HepG2 (cell line): Measurements from ENCODE around the gene ANO2. TPM values are rescaled to one million over a fixed set of nuclear protein-coding genes. Genes with fewer than 3 reads are reported as not detected.

Experiments
- ATAC-seq: fragments of 200-7000 bp; cut with Tn5 transposase; 3 replicates; pipeline ENCODE4 v1.9.1; 2020; ENCODE audit warnings: mild to moderate bottlenecking, moderate library complexity
- BruUV-seq: library from RNA; stranded (reverse); fragments of 400-500 nt; replicated peaks from 2 replicates; lab custom pipeline; 2021; lab: Mats Ljungman, UMichigan
- CTCF ChIA-PET: fragments of 300-600 bp; formaldehyde crosslinking; extraction: SDS; loops from one replicate; lab custom pipeline; 2021; ENCODE audit warnings: low total read pairs, inconsistent platforms, low intra/inter-chr PET ratio; lab: Yijun Ruan, JAX
- POLR2A ChIA-PET: fragments of 350-600 bp; sonication (Branson Sonifier 250); formaldehyde crosslinking; loops from one replicate; lab custom pipeline; 2020; ENCODE audit warnings: antibody characterized with exemption, inconsistent platforms; lab: Yijun Ruan, JAX
- DNase-seq: peaks from one replicate; pipeline ENCODE4 v3.0.0-alpha.2; 2015; ENCODE audit warnings: low spot score
- FAIRE-seq: peaks from 3 replicates; lab custom pipeline; 2011; peaks lifted over from hg19 to GRCh38; lab: Jason Lieb, UNC
- H2AFZ ChIP-seq: one replicate; pipeline ENCODE4 v1.6.1; 2011; ENCODE audit warnings: low read length, inconsistent platforms
- H3K27ac ChIP-seq: fragments of 300-600 bp; 3 replicates; pipeline ENCODE4 v1.8.0; 2011; ENCODE audit warnings: mixed run types, mild to moderate bottlenecking, mixed read lengths, low read length, inconsistent platforms; ENCODE audit not compliant: insufficient read depth; ENCODE audit errors: extremely low read length
- H3K27me3 ChIP-seq, 2 experiments: fragments of 200-600 bp in 1 of 2; 2 replicates in 1 of 2; 3 replicates in 1 of 2; pipeline versions ENCODE4 v1.6.0 to v1.8.0; 2011; ENCODE audit warnings: low read length in 2 of 2, mild to moderate bottlenecking in 2 of 2, moderate library complexity in 2 of 2, inconsistent platforms in 1 of 2; ENCODE audit not compliant: insufficient read depth in 2 of 2, control insufficient read depth in 1 of 2
- H3K36me3 ChIP-seq, 2 experiments: fragments of 200-600 bp in 1 of 2; replicated peaks in 1 of 2; 2 replicates in 1 of 2; 3 replicates in 1 of 2; pipeline versions ENCODE4 v1.5.1 to v1.8.0; 2011; ENCODE audit warnings: low read length in 2 of 2, inconsistent platforms in 1 of 2; ENCODE audit not compliant: insufficient read depth in 2 of 2, control insufficient read depth in 1 of 2
- H3K4me1 ChIP-seq: 2 replicates; pipeline ENCODE4 v1.5.1; 2012; ENCODE audit warnings: low read length, inconsistent platforms; ENCODE audit not compliant: insufficient read depth
- H3K4me2 ChIP-seq: 2 replicates; pipeline ENCODE4 v1.6.0; 2011; ENCODE audit warnings: low read depth, low read length, inconsistent platforms
- H3K4me3 ChIP-seq, 3 experiments: fragments of 200-600 bp in 1 of 3; sonication (generic), shearing (Covaris generic) in 1 of 3; replicated peaks in 1 of 3; 2 replicates each; pipeline ENCODE4 v1.5.1; 2011 to 2016; ENCODE audit warnings: low read length in 3 of 3, inconsistent platforms in 2 of 3, low read depth in 2 of 3, mild to moderate bottlenecking in 2 of 3, control low read depth in 1 of 3, mixed read lengths in 1 of 3; ENCODE audit not compliant: insufficient read depth in 1 of 3
- H3K79me2 ChIP-seq: one replicate; pipeline ENCODE4 v1.6.1; 2011; ENCODE audit warnings: low read length, inconsistent platforms; ENCODE audit not compliant: insufficient read depth
- H3K9ac ChIP-seq: 2 replicates; pipeline ENCODE4 v1.6.0; 2011; ENCODE audit warnings: mild to moderate bottlenecking, low read depth, low read length, inconsistent platforms; ENCODE audit not compliant: insufficient read depth
- H3K9me3 ChIP-seq: 2 replicates; pipeline ENCODE4 v1.5.1; 2012; ENCODE audit warnings: mild to moderate bottlenecking, low read length
- H4K20me1 ChIP-seq: 2 replicates; pipeline ENCODE4 v1.6.0; 2011; ENCODE audit warnings: inconsistent platforms, mild to moderate bottlenecking, low read length, moderate library complexity; ENCODE audit not compliant: insufficient read depth
- ARNT ChIP-seq: fragments of 450-650 bp; IDR thresholded peaks from 2 replicates; pipeline ENCODE4 v1.6.1; 2017
- ATF1 ChIP-seq: IDR thresholded peaks from 2 replicates; pipeline ENCODE4 v1.6.1; 2016; ENCODE audit warnings: mild to moderate bottlenecking, control low read depth
- ATF6 ChIP-seq: sonication (generic); formaldehyde crosslinking; conservative IDR thresholded peaks from 2 replicates; pipeline ENCODE4 v1.4.0; 2020; ENCODE audit warnings: missing genetic modification reagents
- CHD2 ChIP-seq: IDR thresholded peaks from 2 replicates; pipeline ENCODE4 v1.6.1; 2011; ENCODE audit warnings: low read depth, low read length, improper control_type of control experiment
- EZH2 ChIP-seq: conservative IDR thresholded peaks from 2 replicates; pipeline ENCODE4 v1.6.1; 2012; ENCODE audit warnings: mild to moderate bottlenecking, low read depth, low read length, moderate library complexity
- GZF1 ChIP-seq: sonication (generic); formaldehyde crosslinking; IDR thresholded peaks from 2 replicates; pipeline ENCODE4 v1.5.1; 2020; ENCODE audit warnings: mild to moderate bottlenecking, missing genetic modification reagents
- HNRNPUL1 ChIP-seq: fragments of 200-400 bp; formaldehyde crosslinking; IDR thresholded peaks from 2 replicates; pipeline ENCODE4 v1.6.1; 2017; ENCODE audit warnings: low read depth, mild to moderate bottlenecking, low read length, moderate library complexity
- RFXANK ChIP-seq: IDR thresholded peaks from 2 replicates; pipeline ENCODE4 v1.6.1; 2016
- SALL2 ChIP-seq: sonication (generic); formaldehyde crosslinking; IDR thresholded peaks from 2 replicates; pipeline ENCODE4 v1.8.1; 2023; ENCODE audit warnings: mild to moderate bottlenecking, missing genetic modification reagents, inconsistent platforms
- SIN3B ChIP-seq: fragments of 150-350 bp; IDR thresholded peaks from 2 replicates; pipeline ENCODE4 v1.6.1; 2014; ENCODE audit warnings: low read length
- SRSF1 ChIP-seq: fragments of 200-400 bp; formaldehyde crosslinking; optimal IDR thresholded peaks from 2 replicates; pipeline ENCODE3; 2017; ENCODE audit warnings: mild to moderate bottlenecking, low read depth, low read length, moderate library complexity
- SRSF9 ChIP-seq: fragments of 200-400 bp; formaldehyde crosslinking; IDR thresholded peaks from 2 replicates; pipeline ENCODE4 v1.6.1; 2018; ENCODE audit warnings: borderline replicate concordance, mild to moderate bottlenecking, low read depth, low read length; ENCODE audit not compliant: insufficient read depth, poor library complexity, severe bottlenecking
- ZFY ChIP-seq: sonication (generic); formaldehyde crosslinking; IDR thresholded peaks from 2 replicates; pipeline ENCODE4 v1.4.0; 2020; ENCODE audit warnings: missing genetic modification reagents
- ZNF34 ChIP-seq: sonication (generic); formaldehyde crosslinking; IDR thresholded peaks from 2 replicates; pipeline ENCODE4 v1.4.0; 2020; ENCODE audit warnings: mild to moderate bottlenecking, missing genetic modification reagents, borderline replicate concordance
- ZNF567 ChIP-seq: sonication (generic); formaldehyde crosslinking; IDR thresholded peaks from 2 replicates; pipeline ENCODE4 v1.8.1; 2023; ENCODE audit warnings: mild to moderate bottlenecking, missing genetic modification reagents, borderline replicate concordance
- ZNF605 ChIP-seq: sonication (generic); formaldehyde crosslinking; IDR thresholded peaks from 2 replicates; pipeline ENCODE4 v1.8.0; 2022; ENCODE audit warnings: mild to moderate bottlenecking, missing genetic modification reagents
- ZNF766 ChIP-seq: sonication (generic); formaldehyde crosslinking; IDR thresholded peaks from 2 replicates; pipeline ENCODE4 v1.5.0; 2020; ENCODE audit warnings: missing genetic modification reagents, borderline replicate concordance
- WGBS: methylation state at CpG from one replicate; pipeline ENCODE4 v1.1.6; 2017; ENCODE audit warnings: low lambda C conversion rate; 5-methylcytosine and 5-hydroxymethylcytosine counted together
- in situ Hi-C: cut with HindIII; loops from 2 replicates; pipeline ENCODE4 v1.10.0; 2017; ENCODE audit warnings: low pct_unique_long_range_greater_than_20kb; ENCODE audit not compliant: extremely low pct_ligation_motif_present
- intact Hi-C: fragments of 100-400 bp; cut with micrococcal nuclease; formaldehyde crosslinking; loops from one replicate; pipeline ENCODE4 v1.10.0; 2022; ENCODE audit not compliant: unreplicated experiment
- polyA plus RNA-seq, 8 experiments: library from polyadenylated mRNA; depleted of rRNA in 3 of 8; stranded (reverse) in 7 of 8; unstranded in 1 of 8; fragments of >200 nt; fragmentation: Illumina TruSeq in 4 of 8; extraction: Trizol in 4 of 8; gene quantifications; 2 replicates each; pipeline versions ENCODE4 v1.2.1 to v1.2.3, GENCODE V29; 2011 to 2016; ENCODE audit warnings: low read depth in 4 of 8, missing spikeins in 1 of 8, mixed read lengths in 1 of 8; ENCODE audit not compliant: insufficient read depth in 1 of 8
- total RNA-seq, 5 experiments: library from RNA; depleted of rRNA; stranded (reverse); fragments of >200 nt; fragmentation: Illumina TruSeq; extraction: Trizol; gene quantifications; 2 replicates each; pipeline ENCODE4 v1.2.3, GENCODE V29; 2016; ENCODE audit warnings: low read depth in 1 of 5
- TF ChIP-seq, protein P1 (sequence below): sonication (generic); formaldehyde crosslinking; IDR thresholded peaks from 2 replicates; pipeline ENCODE4 v1.8.0; 2022; ENCODE audit warnings: mild to moderate bottlenecking, missing genetic modification reagents, borderline replicate concordance

Gene ANO2
- total and polyA plus RNA-seq, 2 of the 13 experiments (the other 11 are each of a cell fraction or from before 2014, with no cell fraction given), result 0.18 TPM; not detected in 1

GRCh38 chr12:5944688-5945070 is 380 bp downstream of the ANO2 start:
- POLR2A ChIA-PET, result no interaction called here
- FAIRE-seq, result no peak
- H3K27ac ChIP-seq, result no peak overlapping the region
- no peaks in the 10 kb centered on the region for H3K36me3 ChIP-seq
- no peaks in the 10 kb centered on the region for H4K20me1 ChIP-seq
- no peak overlapping the region for H3K9ac ChIP-seq
- DNase-seq, result no peak
- no peaks in the 10 kb centered on the region for H3K9me3 ChIP-seq
- H2AFZ ChIP-seq, result no peak overlapping the region
- peak overlapping the region; percentile 45; the same call in 1 of the 2 replicates for H3K4me2 ChIP-seq
- peak overlapping the region in 1 of 3 experiments; percentile 38; a peak in 1 of 6 replicates for H3K4me3 ChIP-seq
- in situ Hi-C loops, result no loop called here
- no peak for ATAC-seq
- peaks cover 2 to 39% of the 10 kb centered on the region in 2 experiments; a peak in 4 of 5 replicates for H3K27me3 ChIP-seq
- TF ChIP-seq EZH2 (0 out of 2 replicates have a peak, but pooled peaks have one; percentile 5), ZNF567 (CRISPR knock-in tag) (no peak)
- TF ChIP-seq, all 625 proteins: peak for 1
- H3K4me1 ChIP-seq, result no peaks in the 10 kb centered on the region
- H3K79me2 ChIP-seq, result no peaks in the 10 kb centered on the region
- CTCF ChIA-PET, result no interaction called here
- intact Hi-C loops, result no loop called here
- no TSS peak for BruUV-seq
- WGBS, result 8% methylated on average over 10 of the region's 12 CpGs

- intact Hi-C loops, result no loop called here
- no peak for FAIRE-seq
- ATAC-seq, result no peak
- Histone ChIP-seq H3K4me3 (no peak overlapping the region), H2AFZ (no peak overlapping the region), H3K36me3 (no peaks in the 10 kb centered on the region), H3K9me3 (no peaks in the 10 kb centered on the region), H3K79me2 (no peaks in the 10 kb centered on the region), H3K4me1 (no peaks in the 10 kb centered on the region), H3K27ac (no peak overlapping the region), H3K4me2 (no peak overlapping the region), H3K27me3 (peaks cover 2 to 39% of the 10 kb centered on the region in 2 experiments; a peak in 4 of 5 replicates), H3K9ac (no peak overlapping the region), H4K20me1 (no peaks in the 10 kb centered on the region)
- BruUV-seq, result no TSS peak
- CTCF ChIA-PET, result no interaction called here
- WGBS, result 38% methylated on average over 8 of the region's 8 CpGs
- in situ Hi-C loops, result no loop called here
- TF ChIP-seq HNRNPUL1, result no peak
- no peak for TF ChIP-seq ZNF766
- no peak for TF ChIP-seq SRSF1
- TF ChIP-seq RFXANK (CRISPR knock-in tag), result no peak
- TF ChIP-seq CHD2, result no peak
- TF ChIP-seq, protein P1, sequence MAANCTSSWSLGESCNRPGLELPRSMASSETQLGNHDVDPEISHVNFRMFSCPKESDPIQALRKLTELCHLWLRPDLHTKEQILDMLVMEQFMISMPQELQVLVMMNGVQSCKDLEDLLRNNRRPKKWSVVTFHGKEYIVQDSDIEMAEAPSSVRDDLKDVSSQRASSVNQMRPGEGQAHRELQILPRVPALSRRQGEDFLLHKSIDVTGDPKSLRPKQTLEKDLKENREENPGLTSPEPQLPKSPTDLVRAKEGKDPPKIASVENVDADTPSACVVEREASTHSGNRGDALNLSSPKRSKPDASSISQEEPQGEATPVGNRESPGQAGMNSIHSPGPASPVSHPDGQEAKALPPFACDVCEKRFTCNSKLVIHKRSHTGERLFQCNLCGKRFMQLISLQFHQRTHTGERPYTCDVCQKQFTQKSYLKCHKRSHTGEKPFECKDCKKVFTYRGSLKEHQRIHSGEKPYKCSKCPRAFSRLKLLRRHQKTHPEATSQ (CRISPR knock-in tag), result no peak
- TF ChIP-seq ATF1 (CRISPR knock-in tag), result no peak
- TF ChIP-seq SRSF9, result no peak
- TF ChIP-seq ZNF605 (CRISPR knock-in tag), result no peak
- no peak for TF ChIP-seq ZNF34 (CRISPR knock-in tag)
- no peak for TF ChIP-seq ATF6 (CRISPR knock-in tag)
- no peak for TF ChIP-seq ZFY (CRISPR knock-in tag)
- TF ChIP-seq ARNT, result no peak
- TF ChIP-seq SALL2 (CRISPR knock-in tag), result no peak
- no peak for TF ChIP-seq SIN3B
- no peak for TF ChIP-seq GZF1 (CRISPR knock-in tag)
- DNase-seq, result no peak
- POLR2A ChIA-PET, result no interaction called here
Observed at GRCh38 chr12:5944053-5944452, 1.0 kb downstream of the ANO2 start.
